Peyer's patch (tissue), 4 donors: ENCODE results near the gene HCFC1R1.

Experiments
- CTCF ChIP-seq, 6 experiments: fragments of 450-650 bp in 4 of 6; fragments of 200-600 bp in 2 of 6; sonication (generic) in 1 of 6; IDR thresholded peaks; one replicate each; pipeline ENCODE4 v1.5.1; 2017 to 2019; ENCODE audit warnings: antibody characterized with exemption in 6 of 6, mild to moderate bottlenecking in 3 of 6, moderate library complexity in 1 of 6
- POLR2A ChIP-seq, 2 donors: fragments of 450-650 bp; IDR thresholded peaks; one replicate each; pipeline ENCODE4 v1.5.1; 2017; ENCODE audit warnings: antibody characterized with exemption in 2 of 2, mild to moderate bottlenecking in 2 of 2, moderate library complexity in 2 of 2

GRCh38 chr16:3007957-3008689 is 15.6 kb downstream of the HCFC1R1 start:
- TF ChIP-seq CTCF (IDR thresholded peaks at IDR 0.05) = no peak
- TF ChIP-seq POLR2A (IDR thresholded peaks at IDR 0.05) = no peak
